GM23338 (cell line): ENCODE measurements around the gene ABR. TPM values are rescaled to one million over a fixed set of nuclear protein-coding genes. Genes with fewer than 3 reads are reported as not detected.
A peak's percentile ranks its signal among the peaks of the same experiment; 100 is the strongest.

Experiments
- ATAC-seq: fragments of 200-7000 bp; cut with Tn5 transposase; 3 replicates; pipeline ENCODE4 v1.9.1; 2020
- DNase-seq: peaks from one replicate; pipeline ENCODE4 v3.0.0-alpha.2; 2015; ENCODE audit warnings: low spot score
- H2AFZ ChIP-seq: fragments of 200-600 bp; sonication (generic); 2 replicates; pipeline ENCODE4 v1.8.0; 2016; ENCODE audit warnings: antibody characterized with exemption, mild to moderate bottlenecking, moderate library complexity
- H3F3A ChIP-seq: fragments of 200-600 bp; sonication (generic); replicated peaks from 2 replicates; pipeline ENCODE4 v1.8.0; 2017; ENCODE audit warnings: antibody characterized with exemption, mixed run types, low read depth
- H3K27ac ChIP-seq: fragments of 200-600 bp; sonication (generic); 2 replicates; pipeline ENCODE4 v1.6.1; 2016; ENCODE audit warnings: low read depth
- H3K27me3 ChIP-seq: fragments of 200-600 bp; sonication (generic); 2 replicates; pipeline ENCODE4 v1.8.0; 2016; ENCODE audit warnings: mild to moderate bottlenecking, mixed run types, moderate library complexity; ENCODE audit not compliant: insufficient read depth
- H3K36me3 ChIP-seq: fragments of 200-600 bp; sonication (generic); 2 replicates; pipeline ENCODE4 v1.8.0; 2016; ENCODE audit warnings: mild to moderate bottlenecking; ENCODE audit not compliant: insufficient read depth
- H3K4me1 ChIP-seq: fragments of 200-600 bp; sonication (generic); 2 replicates; pipeline ENCODE4 v1.8.0; 2016; ENCODE audit warnings: mild to moderate bottlenecking, moderate library complexity; ENCODE audit not compliant: insufficient read depth
- H3K4me2 ChIP-seq: fragments of 200-600 bp; sonication (generic); 2 replicates; pipeline ENCODE4 v1.7.1; 2017; ENCODE audit warnings: mixed run types
- H3K4me3 ChIP-seq: fragments of 200-600 bp; sonication (generic); 2 replicates; pipeline ENCODE4 v1.6.1; 2016; ENCODE audit warnings: mixed run types
- H3K79me2 ChIP-seq: fragments of 200-600 bp; sonication (generic); replicated peaks from 2 replicates; pipeline ENCODE4 v1.8.0; 2017; ENCODE audit warnings: mild to moderate bottlenecking; ENCODE audit not compliant: insufficient read depth
- H3K9me2 ChIP-seq: fragments of 200-600 bp; sonication (generic); 2 replicates; pipeline ENCODE4 v1.8.0; 2017; ENCODE audit not compliant: insufficient read depth
- H4K20me1 ChIP-seq: fragments of 200-600 bp; sonication (generic); replicated peaks from 2 replicates; pipeline ENCODE4 v1.8.0; 2017; ENCODE audit warnings: mild to moderate bottlenecking; ENCODE audit not compliant: insufficient read depth
- H3K27ac Mint-ChIP-seq: 2 replicates; pipeline ENCODE4 v1.8.0; 2020; ENCODE audit warnings: inconsistent platforms, mild to moderate bottlenecking, moderate library complexity, mixed read lengths
- H3K27me3 Mint-ChIP-seq: 3 replicates; pipeline ENCODE4 v1.8.0; 2022; ENCODE audit warnings: low read depth, mild to moderate bottlenecking, moderate library complexity, mixed read lengths, inconsistent platforms; ENCODE audit not compliant: insufficient read depth, poor library complexity
- H3K36me3 Mint-ChIP-seq: 3 replicates; pipeline ENCODE4 v1.8.0; 2021; ENCODE audit warnings: low read depth, mild to moderate bottlenecking, inconsistent platforms, moderate library complexity, mixed read lengths
- H3K4me1 Mint-ChIP-seq: 3 replicates; pipeline ENCODE4 v1.8.0; 2020; ENCODE audit warnings: mild to moderate bottlenecking, inconsistent platforms, mixed read lengths
- H3K4me3 Mint-ChIP-seq: 3 replicates; pipeline ENCODE4 v1.8.0; 2021; ENCODE audit warnings: moderate library complexity, mild to moderate bottlenecking, inconsistent platforms, mixed read lengths
- H3K9me3 Mint-ChIP-seq: 3 replicates; pipeline ENCODE4 v1.8.0; 2020; ENCODE audit warnings: moderate library complexity, mild to moderate bottlenecking, inconsistent platforms, mixed read lengths
- EZH2phosphoT487 ChIP-seq: fragments of 200-600 bp; sonication (generic); IDR thresholded peaks from one replicate; pipeline ENCODE4 v1.8.1; 2018; ENCODE audit warnings: antibody characterized with exemption; ENCODE audit not compliant: unreplicated experiment
- JUNB ChIP-seq: IDR thresholded peaks from one replicate; pipeline ENCODE4 v1.6.1; 2016; ENCODE audit warnings: antibody characterized with exemption; ENCODE audit not compliant: unreplicated experiment
- NANOG ChIP-seq: IDR thresholded peaks from 2 replicates; pipeline ENCODE4 v1.6.1; 2016; ENCODE audit warnings: antibody characterized with exemption, borderline replicate concordance
- STAT1 ChIP-seq: IDR thresholded peaks from one replicate; pipeline ENCODE4 v1.6.1; 2016; ENCODE audit warnings: antibody characterized with exemption; ENCODE audit not compliant: unreplicated experiment
- ZNF114 ChIP-seq: fragments of 250-450 bp; sonication (Bioruptor Pico); IDR thresholded peaks from 2 replicates; pipeline ENCODE4 v1.5.0; 2020; ENCODE audit warnings: mild to moderate bottlenecking, moderate library complexity
- ZNF331 ChIP-seq: fragments of 250-450 bp; sonication (Bioruptor Pico); IDR thresholded peaks from 2 replicates; pipeline ENCODE4 v1.5.0; 2020; ENCODE audit warnings: low read depth, mild to moderate bottlenecking, moderate library complexity
- polyA plus RNA-seq: library from polyadenylated mRNA; unstranded; fragments of >200 nt; fragmentation: Nextera tagmentation; extraction: Ambion mirVana; gene quantifications from 2 replicates; pipeline ENCODE4 v1.2.1, GENCODE V29; 2016
- total RNA-seq: library from RNA; depleted of rRNA; stranded (reverse); fragments of >200 nt; shearing (Covaris generic); gene quantifications from 2 replicates; pipeline ENCODE4 v1.2.3, GENCODE V29; 2014
- TF ChIP-seq, protein P1 (sequence below): IDR thresholded peaks from one replicate; pipeline ENCODE4 v1.6.1; 2018; ENCODE audit warnings: antibody characterized with exemption; ENCODE audit not compliant: unreplicated experiment
- TF ChIP-seq, protein P2 (sequence below), 2 experiments: fragments of 200-600 bp in 1 of 2; sonication (generic) in 1 of 2; conservative IDR thresholded peaks; 2 replicates each; pipeline versions ENCODE4 v1.5.1 to v1.6.1; 2016 to 2017; ENCODE audit warnings: antibody characterized with exemption in 2 of 2, low read depth in 2 of 2, mild to moderate bottlenecking in 2 of 2, moderate library complexity in 1 of 2
- TF ChIP-seq, protein P3 (sequence below): IDR thresholded peaks from 2 replicates; pipeline ENCODE4 v1.6.1; 2016; ENCODE audit warnings: antibody characterized with exemption

ABR gene
- total and polyA plus RNA-seq, 2 experiments from 2014 or later, result 15.0 to 27.7 TPM

DNA sequence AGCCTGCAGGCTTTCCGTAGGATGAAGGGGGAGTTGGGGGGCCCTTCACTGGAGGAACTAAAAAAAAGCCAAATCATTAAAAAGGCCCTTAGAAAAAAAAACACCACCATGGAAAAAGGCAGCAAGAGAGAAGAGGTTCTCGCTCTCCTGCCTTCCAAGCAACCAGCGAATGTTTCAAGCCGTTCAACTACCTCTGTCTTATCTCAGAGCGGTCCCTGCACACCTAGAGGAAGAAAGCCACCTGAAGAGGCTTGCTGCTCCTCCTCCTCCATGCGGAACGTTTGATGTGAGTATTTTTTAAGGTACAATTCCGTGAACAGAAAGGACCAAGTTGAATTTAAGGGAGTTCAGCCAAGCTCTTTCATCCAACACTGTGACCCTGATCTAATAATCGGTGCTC lies 209.4 kb downstream of the ABR start:
- peak overlapping the region; percentile 85 for H3K27ac ChIP-seq

DNA sequence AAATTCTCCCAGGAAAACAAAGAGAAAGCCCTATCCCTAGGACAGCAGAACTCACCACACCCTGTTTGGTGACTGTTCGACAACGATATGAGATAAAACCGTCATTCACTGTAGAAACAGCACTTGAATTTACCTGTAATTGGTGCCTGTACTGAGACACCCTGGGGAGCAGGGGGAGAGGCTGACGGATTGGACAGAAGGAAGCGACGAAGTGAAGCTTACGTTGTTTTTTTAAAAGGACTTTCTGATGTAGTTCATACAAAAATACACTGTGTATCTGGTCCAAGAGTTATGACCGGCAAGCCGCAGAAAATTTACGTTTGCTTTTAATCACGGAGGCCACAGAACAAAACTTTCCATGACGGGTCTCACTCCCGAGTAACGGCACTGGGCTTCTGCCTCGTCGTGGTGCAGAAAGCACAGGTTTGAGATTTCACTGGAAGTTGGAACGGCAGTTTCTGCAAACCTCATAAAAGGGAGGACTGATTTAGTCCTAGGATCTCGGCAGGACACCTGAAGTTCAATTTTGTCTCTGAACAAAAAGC lies 209.9 kb downstream of the ABR start:
- H3K27me3 Mint-ChIP-seq, result peaks cover 9% of the 10 kb centered on the region
- H3K9me3 Mint-ChIP-seq, result no peaks in the 10 kb centered on the region
- Histone ChIP-seq H3K4me3 (no peak overlapping the region), H3K4me2 (peak overlapping the region; percentile 67), H3K79me2 (peaks cover 100% of the 10 kb centered on the region), H3K36me3 (no peaks in the 10 kb centered on the region), H3K27me3 (no peaks in the 10 kb centered on the region), H3F3A (0 out of 2 replicates have a peak, but pooled peaks cover 9% of the 10 kb centered on the region), H3K9me2 (no peaks in the 10 kb centered on the region), H4K20me1 (peaks cover 58% of the 10 kb centered on the region), H3K4me1 (peaks cover 57% of the 10 kb centered on the region), H2AFZ (no peak overlapping the region), H3K27ac (peak overlapping the region; percentile 85)
- peak overlapping the region; percentile 59 for H3K27ac Mint-ChIP-seq
- no peak for DNase-seq
- H3K36me3 Mint-ChIP-seq, result peaks cover 16% of the 10 kb centered on the region
- H3K4me1 Mint-ChIP-seq, result peaks cover 52% of the 10 kb centered on the region
- peak overlapping the region; percentile 20; the same call in 1 of the 3 replicates for H3K4me3 Mint-ChIP-seq
- TF ChIP-seq STAT1, result no peak
- TF ChIP-seq NANOG, result no peak
- no peak for TF ChIP-seq ZNF114 (CRISPR knock-in tag)
- TF ChIP-seq JUNB, result no peak
- TF ChIP-seq, protein P1, sequence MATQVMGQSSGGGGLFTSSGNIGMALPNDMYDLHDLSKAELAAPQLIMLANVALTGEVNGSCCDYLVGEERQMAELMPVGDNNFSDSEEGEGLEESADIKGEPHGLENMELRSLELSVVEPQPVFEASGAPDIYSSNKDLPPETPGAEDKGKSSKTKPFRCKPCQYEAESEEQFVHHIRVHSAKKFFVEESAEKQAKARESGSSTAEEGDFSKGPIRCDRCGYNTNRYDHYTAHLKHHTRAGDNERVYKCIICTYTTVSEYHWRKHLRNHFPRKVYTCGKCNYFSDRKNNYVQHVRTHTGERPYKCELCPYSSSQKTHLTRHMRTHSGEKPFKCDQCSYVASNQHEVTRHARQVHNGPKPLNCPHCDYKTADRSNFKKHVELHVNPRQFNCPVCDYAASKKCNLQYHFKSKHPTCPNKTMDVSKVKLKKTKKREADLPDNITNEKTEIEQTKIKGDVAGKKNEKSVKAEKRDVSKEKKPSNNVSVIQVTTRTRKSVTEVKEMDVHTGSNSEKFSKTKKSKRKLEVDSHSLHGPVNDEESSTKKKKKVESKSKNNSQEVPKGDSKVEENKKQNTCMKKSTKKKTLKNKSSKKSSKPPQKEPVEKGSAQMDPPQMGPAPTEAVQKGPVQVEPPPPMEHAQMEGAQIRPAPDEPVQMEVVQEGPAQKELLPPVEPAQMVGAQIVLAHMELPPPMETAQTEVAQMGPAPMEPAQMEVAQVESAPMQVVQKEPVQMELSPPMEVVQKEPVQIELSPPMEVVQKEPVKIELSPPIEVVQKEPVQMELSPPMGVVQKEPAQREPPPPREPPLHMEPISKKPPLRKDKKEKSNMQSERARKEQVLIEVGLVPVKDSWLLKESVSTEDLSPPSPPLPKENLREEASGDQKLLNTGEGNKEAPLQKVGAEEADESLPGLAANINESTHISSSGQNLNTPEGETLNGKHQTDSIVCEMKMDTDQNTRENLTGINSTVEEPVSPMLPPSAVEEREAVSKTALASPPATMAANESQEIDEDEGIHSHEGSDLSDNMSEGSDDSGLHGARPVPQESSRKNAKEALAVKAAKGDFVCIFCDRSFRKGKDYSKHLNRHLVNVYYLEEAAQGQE, result no peak
- TF ChIP-seq, protein P2, sequence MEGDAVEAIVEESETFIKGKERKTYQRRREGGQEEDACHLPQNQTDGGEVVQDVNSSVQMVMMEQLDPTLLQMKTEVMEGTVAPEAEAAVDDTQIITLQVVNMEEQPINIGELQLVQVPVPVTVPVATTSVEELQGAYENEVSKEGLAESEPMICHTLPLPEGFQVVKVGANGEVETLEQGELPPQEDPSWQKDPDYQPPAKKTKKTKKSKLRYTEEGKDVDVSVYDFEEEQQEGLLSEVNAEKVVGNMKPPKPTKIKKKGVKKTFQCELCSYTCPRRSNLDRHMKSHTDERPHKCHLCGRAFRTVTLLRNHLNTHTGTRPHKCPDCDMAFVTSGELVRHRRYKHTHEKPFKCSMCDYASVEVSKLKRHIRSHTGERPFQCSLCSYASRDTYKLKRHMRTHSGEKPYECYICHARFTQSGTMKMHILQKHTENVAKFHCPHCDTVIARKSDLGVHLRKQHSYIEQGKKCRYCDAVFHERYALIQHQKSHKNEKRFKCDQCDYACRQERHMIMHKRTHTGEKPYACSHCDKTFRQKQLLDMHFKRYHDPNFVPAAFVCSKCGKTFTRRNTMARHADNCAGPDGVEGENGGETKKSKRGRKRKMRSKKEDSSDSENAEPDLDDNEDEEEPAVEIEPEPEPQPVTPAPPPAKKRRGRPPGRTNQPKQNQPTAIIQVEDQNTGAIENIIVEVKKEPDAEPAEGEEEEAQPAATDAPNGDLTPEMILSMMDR (conservative IDR thresholded peaks at IDR 0.05; ENCODE audit: low read depth in 2 of 2), result no peak
- no peak for TF ChIP-seq EZH2phosphoT487
- TF ChIP-seq, protein P3, sequence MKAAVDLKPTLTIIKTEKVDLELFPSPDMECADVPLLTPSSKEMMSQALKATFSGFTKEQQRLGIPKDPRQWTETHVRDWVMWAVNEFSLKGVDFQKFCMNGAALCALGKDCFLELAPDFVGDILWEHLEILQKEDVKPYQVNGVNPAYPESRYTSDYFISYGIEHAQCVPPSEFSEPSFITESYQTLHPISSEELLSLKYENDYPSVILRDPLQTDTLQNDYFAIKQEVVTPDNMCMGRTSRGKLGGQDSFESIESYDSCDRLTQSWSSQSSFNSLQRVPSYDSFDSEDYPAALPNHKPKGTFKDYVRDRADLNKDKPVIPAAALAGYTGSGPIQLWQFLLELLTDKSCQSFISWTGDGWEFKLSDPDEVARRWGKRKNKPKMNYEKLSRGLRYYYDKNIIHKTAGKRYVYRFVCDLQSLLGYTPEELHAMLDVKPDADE, result no peak
- no peak; the same call in 2 of the 3 replicates for ATAC-seq

More for the DNA sequence above, 209.4 kb downstream of the ABR start:
- Histone ChIP-seq H3K4me2 (peak overlapping the region; percentile 67), H3K27me3 (no peaks in the 10 kb centered on the region), H4K20me1 (peaks cover 63% of the 10 kb centered on the region), H3K4me3 (no peak overlapping the region), H2AFZ (no peak overlapping the region), H3K36me3 (no peaks in the 10 kb centered on the region), H3K9me2 (no peaks in the 10 kb centered on the region), H3K79me2 (peaks cover 100% of the 10 kb centered on the region), H3K4me1 (peaks cover 57% of the 10 kb centered on the region), H3F3A (0 out of 2 replicates have a peak, but pooled peaks cover 9% of the 10 kb centered on the region)
- no peaks in the 10 kb centered on the region for H3K9me3 Mint-ChIP-seq
- H3K27me3 Mint-ChIP-seq, result peaks cover 7% of the 10 kb centered on the region
- H3K4me3 Mint-ChIP-seq, result no peak overlapping the region
- no peak for DNase-seq
- peaks cover 52% of the 10 kb centered on the region for H3K4me1 Mint-ChIP-seq
- H3K36me3 Mint-ChIP-seq, result peaks cover 16% of the 10 kb centered on the region
- TF ChIP-seq ZNF331 (CRISPR knock-in tag) (no peak), JUNB (no peak)
- peak; percentile 19 for ATAC-seq
- H3K27ac Mint-ChIP-seq, result no peak overlapping the region; the same call in 1 of the 2 replicates
